ENCODE measurements around the gene SLC41A1.

DNA sequence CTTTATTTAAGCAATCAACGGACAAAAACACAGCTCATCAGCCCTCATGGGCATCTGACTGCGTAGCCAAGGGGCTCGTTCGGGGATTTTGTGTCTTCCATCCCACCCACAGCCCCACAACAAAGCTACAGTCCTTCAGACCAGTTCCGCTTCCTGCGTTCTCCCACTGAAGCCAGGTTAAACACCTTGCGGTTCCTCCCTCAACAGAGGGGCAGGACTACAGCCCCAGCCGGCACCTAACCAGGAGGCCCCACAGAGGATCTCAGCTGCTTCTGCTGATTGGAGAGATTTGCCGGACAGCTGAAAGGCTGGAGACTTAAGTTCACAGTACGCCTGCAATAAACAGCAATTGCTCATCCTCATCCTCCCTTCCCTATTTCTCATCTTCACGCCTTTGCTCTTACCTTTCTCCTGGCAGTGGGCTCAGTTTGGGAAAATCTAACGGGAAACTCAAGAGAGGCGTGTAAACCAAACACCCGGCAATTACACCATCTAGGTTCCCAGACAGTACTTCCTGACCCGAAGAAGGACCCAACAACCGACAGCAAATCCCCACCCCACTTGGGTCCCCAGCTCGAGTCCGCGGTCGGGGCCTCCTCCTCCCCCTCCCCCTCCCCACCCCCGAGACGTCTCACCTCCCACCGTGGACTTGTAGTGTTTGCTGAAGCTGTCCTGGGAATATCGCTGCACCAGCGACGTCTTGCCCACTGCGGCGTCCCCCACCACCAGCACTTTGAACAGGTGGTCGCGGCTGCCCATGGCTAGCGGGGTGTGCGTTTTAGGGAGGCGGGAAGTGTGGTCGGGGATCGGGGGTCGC is 38.6 kb downstream of the SLC41A1 start:
- TF ChIP-seq, protein P1, sequence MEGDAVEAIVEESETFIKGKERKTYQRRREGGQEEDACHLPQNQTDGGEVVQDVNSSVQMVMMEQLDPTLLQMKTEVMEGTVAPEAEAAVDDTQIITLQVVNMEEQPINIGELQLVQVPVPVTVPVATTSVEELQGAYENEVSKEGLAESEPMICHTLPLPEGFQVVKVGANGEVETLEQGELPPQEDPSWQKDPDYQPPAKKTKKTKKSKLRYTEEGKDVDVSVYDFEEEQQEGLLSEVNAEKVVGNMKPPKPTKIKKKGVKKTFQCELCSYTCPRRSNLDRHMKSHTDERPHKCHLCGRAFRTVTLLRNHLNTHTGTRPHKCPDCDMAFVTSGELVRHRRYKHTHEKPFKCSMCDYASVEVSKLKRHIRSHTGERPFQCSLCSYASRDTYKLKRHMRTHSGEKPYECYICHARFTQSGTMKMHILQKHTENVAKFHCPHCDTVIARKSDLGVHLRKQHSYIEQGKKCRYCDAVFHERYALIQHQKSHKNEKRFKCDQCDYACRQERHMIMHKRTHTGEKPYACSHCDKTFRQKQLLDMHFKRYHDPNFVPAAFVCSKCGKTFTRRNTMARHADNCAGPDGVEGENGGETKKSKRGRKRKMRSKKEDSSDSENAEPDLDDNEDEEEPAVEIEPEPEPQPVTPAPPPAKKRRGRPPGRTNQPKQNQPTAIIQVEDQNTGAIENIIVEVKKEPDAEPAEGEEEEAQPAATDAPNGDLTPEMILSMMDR (IDR thresholded peaks at IDR 0.05), result no peak
- TF ChIP-seq EZH2 (IDR thresholded peaks at IDR 0.05; ENCODE audit: borderline replicate concordance, insufficient read depth, low read depth, low read length, poor library complexity, severe bottlenecking), result no peak

Measured in B cell (primary cell).